ENCODE results near the gene GRID1.

GRCh38 chr10:86202226-86202735 lies 164.3 kb downstream of the GRID1 start:
- TF ChIP-seq CTCF (IDR thresholded peaks at IDR 0.05) (no peak), POLR2A (IDR thresholded peaks at IDR 0.05) (no peak)

Measured in thyroid gland (tissue), 4 donors.